Retinal pigment epithelial cell (primary cell): ENCODE measurements around the gene PSMC1.

Experiments
- DNase-seq: peaks from one replicate; pipeline ENCODE4 v3.0.0-alpha.2; 2010; ENCODE audit warnings: low read depth
- H3K4me3 ChIP-seq: 2 replicates; pipeline ENCODE4 v1.5.1; 2011; ENCODE audit warnings: mild to moderate bottlenecking, low read length, control low read depth, moderate library complexity
- CTCF ChIP-seq: conservative IDR thresholded peaks from 2 replicates; pipeline ENCODE4 v1.5.1; 2011; ENCODE audit warnings: low read depth, low read length, control low read depth, inconsistent platforms

The PSMC1 gene

DNA sequence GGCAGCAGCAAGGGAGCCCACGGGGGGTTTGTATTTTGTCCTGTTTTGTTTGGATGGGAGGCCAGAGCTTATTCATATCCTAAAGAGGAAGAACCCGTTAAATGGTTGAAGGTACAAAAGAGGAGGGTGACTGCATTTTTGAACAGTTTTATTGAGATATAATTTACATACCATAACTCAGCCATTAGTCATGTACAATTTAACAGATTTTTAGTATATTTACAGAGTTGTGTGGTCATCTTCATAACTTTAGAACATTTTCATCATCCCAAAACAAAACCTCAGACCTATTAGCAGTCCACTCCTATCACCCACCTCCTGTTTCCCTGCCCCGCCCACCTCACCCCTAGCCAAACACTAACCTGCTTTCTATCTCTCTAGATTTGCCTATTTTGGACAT is 62.8 kb downstream of the PSMC1 start:
- H3K4me3 ChIP-seq: no peak overlapping the region
- DNase-seq: no peak
- no peak for TF ChIP-seq CTCF

- H3K4me3 ChIP-seq: no peak overlapping the region
- no peak for DNase-seq
- TF ChIP-seq CTCF: no peak
These were observed 63.5 kb downstream of the PSMC1 start for GRCh38 chr14:90319634-90320541.

- H3K4me3 ChIP-seq: no peak overlapping the region
- TF ChIP-seq CTCF: no peak
- no peak for DNase-seq
These were observed 65.5 kb downstream of the PSMC1 start for GRCh38 chr14:90321891-90322290.
